Naive thymus-derived CD4-positive, alpha-beta T cell (primary cell): Measurements from ENCODE around the gene FAM13C. TPM values are rescaled to one million over a fixed set of nuclear protein-coding genes. Genes with fewer than 3 reads are reported as not detected.
"Not testable (repeated sequence)": the region's sequence is repeated elsewhere in the genome, so short reads cannot be mapped to it uniquely, and the experiment has no call there.

Experiments
- ATAC-seq: fragments of 150-1000 bp; cut with Tn5 transposase; 2 replicates; pipeline ENCODE4 v1.10.0; 2021; ENCODE audit warnings: mild to moderate bottlenecking, moderate library complexity
- CTCF ChIA-PET: fragments of 350-600 bp; sonication (Branson Sonifier 250); formaldehyde crosslinking; loops from one replicate; lab custom pipeline; 2021; ENCODE audit warnings: antibody characterized with exemption; lab: Charles Lee
- POLR2A ChIA-PET: fragments of 350-600 bp; sonication (Branson Sonifier 250); formaldehyde crosslinking; loops from one replicate; lab custom pipeline; 2021; ENCODE audit warnings: antibody characterized with exemption, inconsistent platforms; lab: Charles Lee
- DNase-seq, 9 donors: peaks; one replicate each; pipeline versions ENCODE4 v3.0.0 to v3.0.0-alpha.2; 2020 to 2022; ENCODE audit warnings: mixed read lengths in 1 of 9
- H3K27ac ChIP-seq: one replicate; pipeline ENCODE4 v1.7.0; 2013; ENCODE audit warnings: mild to moderate bottlenecking, low read depth, low read length, moderate library complexity
- H3K27me3 ChIP-seq, 2 donors: one replicate each; pipeline ENCODE4 v1.7.0; 2013; ENCODE audit warnings: low read length in 2 of 2, mild to moderate bottlenecking in 2 of 2, moderate library complexity in 2 of 2; ENCODE audit not compliant: control insufficient read depth in 2 of 2, insufficient read depth in 2 of 2
- H3K36me3 ChIP-seq, 3 experiments: 1 replicate in 2 of 3; 2 replicates in 1 of 3; pipeline ENCODE4 v1.7.0; 2013; ENCODE audit warnings: low read length in 3 of 3, mild to moderate bottlenecking in 3 of 3, moderate library complexity in 1 of 3; ENCODE audit not compliant: insufficient read depth in 3 of 3, control insufficient read depth in 2 of 3
- H3K4me1 ChIP-seq, 2 donors: one replicate each; pipeline ENCODE4 v1.7.0; 2013; ENCODE audit warnings: low read length in 2 of 2, mild to moderate bottlenecking in 2 of 2, moderate library complexity in 1 of 2; ENCODE audit not compliant: control insufficient read depth in 2 of 2, insufficient read depth in 2 of 2
- H3K4me3 ChIP-seq: 2 replicates; pipeline ENCODE4 v1.7.0; 2013; ENCODE audit warnings: mild to moderate bottlenecking, low read length
- H3K9me3 ChIP-seq, 3 experiments: 1 replicate in 2 of 3; 2 replicates in 1 of 3; pipeline ENCODE4 v1.7.0; 2013; ENCODE audit warnings: low read length in 3 of 3; ENCODE audit not compliant: control insufficient read depth in 2 of 3
- H3K27ac Mint-ChIP-seq, 9 donors: one replicate each; pipeline ENCODE4 v1.8.0; 2020 to 2022; ENCODE audit warnings: mixed read lengths in 9 of 9, mild to moderate bottlenecking in 8 of 9, moderate library complexity in 5 of 9, inconsistent platforms in 2 of 9
- H3K27me3 Mint-ChIP-seq, 5 donors: one replicate each; pipeline ENCODE4 v1.8.0; 2021 to 2022; ENCODE audit warnings: mixed read lengths in 5 of 5, mild to moderate bottlenecking in 1 of 5
- H3K36me3 Mint-ChIP-seq, 5 donors: one replicate each; pipeline ENCODE4 v1.8.0; 2020 to 2022; ENCODE audit warnings: mixed read lengths in 5 of 5, mild to moderate bottlenecking in 3 of 5, inconsistent platforms in 1 of 5
- H3K4me1 Mint-ChIP-seq, 7 donors: one replicate each; pipeline ENCODE4 v1.8.0; 2020 to 2022; ENCODE audit warnings: mixed read lengths in 7 of 7, mild to moderate bottlenecking in 3 of 7, inconsistent platforms in 1 of 7
- H3K4me3 Mint-ChIP-seq, 10 donors: one replicate each; pipeline ENCODE4 v1.8.0; 2020 to 2022; ENCODE audit warnings: mild to moderate bottlenecking in 10 of 10, mixed read lengths in 10 of 10, moderate library complexity in 6 of 10, inconsistent platforms in 2 of 10
- H3K9me3 Mint-ChIP-seq, 11 donors: one replicate each; pipeline ENCODE4 v1.8.0; 2020 to 2022; ENCODE audit warnings: mixed read lengths in 11 of 11, mild to moderate bottlenecking in 4 of 11, inconsistent platforms in 1 of 11, moderate library complexity in 1 of 11
- intact Hi-C, 2 donors: fragments of 100-400 bp; cut with micrococcal nuclease; formaldehyde crosslinking; loops; one replicate each; pipeline ENCODE4 v1.15.1; 2023
- polyA plus RNA-seq, 2 donors: library from polyadenylated mRNA; unstranded; fragments of 300-500 nt; fragmentation: Illumina TruSeq; gene quantifications; one replicate each; pipeline ENCODE4 v1.2.3, GENCODE V29; 2021
- total RNA-seq, 6 experiments: library from RNA in 5 of 6; stranded (reverse) in 5 of 6; gene quantifications; 1 replicate in 5 of 6; 2 replicates in 1 of 6; pipeline ENCODE4 v1.2.3 and lab custom pipeline; 2021 to 2026

FAM13C gene
- total RNA-seq (not detected), polyA plus RNA-seq (not detected), total RNA-seq (lab: John Stamatoyannopoulos, UW) (not detected)

- intact Hi-C loops: no loop called here
- Mint-ChIP-seq H3K4me1 (peaks cover 0 to 13% (median 8%) of the 10 kb centered on the region in 7 donors), H3K27me3 (peaks cover 15 to 45% (median 28%) of the 10 kb centered on the region in 5 donors), H3K4me3 (peak within 1 kb of the TSS; percentile 29 to 76 (median 67)), H3K9me3 (no peaks in the 10 kb centered on the region), H3K27ac (no peak within 1 kb of the TSS), H3K36me3 (no peaks in the 10 kb centered on the region)
- no peaks in the 10 kb centered on the region for H3K4me1 ChIP-seq
- POLR2A ChIA-PET: no interaction called here
- no peaks in the 10 kb centered on the region for H3K27me3 ChIP-seq
- no peaks in the 10 kb centered on the region for H3K9me3 ChIP-seq
- no peak within 1 kb of the TSS for H3K4me3 ChIP-seq
- peak; percentile 24 for ATAC-seq
- CTCF ChIA-PET: no interaction called here
- H3K36me3 ChIP-seq: no peaks in the 10 kb centered on the region
- peak in 3 of 9 donors; percentile 1 to 24 (median 8) for DNase-seq
- no peak within 1 kb of the TSS for H3K27ac ChIP-seq
Measured at GRCh38 chr10:59362144-59362958, at the start of gene FAM13C. FAM13C (minus strand) TSS chr10:59362549; CDS start chr10:59362460, 89 bp downstream.

- no peak overlapping the region for H3K27ac ChIP-seq
- intact Hi-C loops: no loop called here
- POLR2A ChIA-PET: no interaction called here
- no peaks in the 10 kb centered on the region for H3K27me3 ChIP-seq
- H3K36me3 Mint-ChIP-seq: no peaks in the 10 kb centered on the region
- H3K9me3 Mint-ChIP-seq: peaks cover 0 to 16% (median 2%) of the 10 kb centered on the region in 11 donors
- ATAC-seq (no peak), DNase-seq (no peak)
- H3K27ac Mint-ChIP-seq: no peak overlapping the region
- no peak overlapping the region for H3K4me3 Mint-ChIP-seq
- no peaks in the 10 kb centered on the region for H3K4me1 ChIP-seq
- no peaks in the 10 kb centered on the region for H3K27me3 Mint-ChIP-seq
- H3K4me3 ChIP-seq: no peak overlapping the region
- H3K4me1 Mint-ChIP-seq: no peaks in the 10 kb centered on the region
- CTCF ChIA-PET: no interaction called here
- H3K36me3 ChIP-seq: no peaks in the 10 kb centered on the region
- no peaks in the 10 kb centered on the region for H3K9me3 ChIP-seq
Measured at GRCh38 chr10:59405235-59405634, 42.9 kb upstream of the FAM13C start.

DNA sequence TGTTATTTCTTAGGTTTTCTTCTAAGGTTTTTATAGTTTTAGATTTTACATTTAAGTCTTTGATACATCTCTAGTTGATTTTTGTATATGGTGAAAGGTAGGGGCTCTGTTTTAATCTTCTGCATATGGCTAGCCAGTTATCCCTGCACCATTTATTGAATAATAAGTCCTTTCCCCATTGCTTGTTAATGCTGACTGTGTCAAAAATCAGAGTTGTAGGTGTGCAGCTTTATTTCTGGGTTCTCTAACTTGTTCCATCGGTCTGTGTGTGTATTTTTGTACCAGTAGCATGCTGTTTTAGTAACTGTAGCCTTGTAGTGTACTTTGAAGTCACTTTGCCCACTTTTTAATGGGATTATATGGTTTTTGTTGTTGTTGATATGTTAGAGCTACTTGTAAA lies 37.9 kb upstream of the FAM13C start:
- Histone ChIP-seq H3K36me3 (no peaks in the 10 kb centered on the region), H3K27me3 (no peaks in the 10 kb centered on the region), H3K9me3 (no peaks in the 10 kb centered on the region), H3K27ac (no peak overlapping the region), H3K4me3 (no peak overlapping the region), H3K4me1 (no peaks in the 10 kb centered on the region)
- no peak for ATAC-seq
- intact Hi-C loops: no loop called here
- no peaks in the 10 kb centered on the region for H3K4me1 Mint-ChIP-seq
- no peak overlapping the region for H3K4me3 Mint-ChIP-seq
- CTCF ChIA-PET: no interaction called here
- peaks cover 0 to 8% (median 0%) of the 10 kb centered on the region in 5 donors for H3K36me3 Mint-ChIP-seq
- H3K9me3 Mint-ChIP-seq: peaks cover 2 to 23% (median 5%) of the 10 kb centered on the region in 11 donors
- no peak overlapping the region for H3K27ac Mint-ChIP-seq
- no peaks in the 10 kb centered on the region for H3K27me3 Mint-ChIP-seq
- no peak for DNase-seq
- POLR2A ChIA-PET: no interaction called here

GRCh38 chr10:59399329-59399728 lies 37.0 kb upstream of the FAM13C start:
- H3K4me3 Mint-ChIP-seq, H3K36me3 Mint-ChIP-seq, H3K4me3 ChIP-seq, H3K27me3 Mint-ChIP-seq, H3K9me3 ChIP-seq, H3K27ac ChIP-seq, H3K36me3 ChIP-seq, POLR2A ChIA-PET, H3K27me3 ChIP-seq, CTCF ChIA-PET, intact Hi-C loops, ATAC-seq, H3K27ac Mint-ChIP-seq, DNase-seq, H3K4me1 ChIP-seq, H3K4me1 Mint-ChIP-seq: not testable (repeated sequence)
- peaks cover 2 to 23% (median 5%) of the 10 kb centered on the region in 11 donors for H3K9me3 Mint-ChIP-seq

DNA sequence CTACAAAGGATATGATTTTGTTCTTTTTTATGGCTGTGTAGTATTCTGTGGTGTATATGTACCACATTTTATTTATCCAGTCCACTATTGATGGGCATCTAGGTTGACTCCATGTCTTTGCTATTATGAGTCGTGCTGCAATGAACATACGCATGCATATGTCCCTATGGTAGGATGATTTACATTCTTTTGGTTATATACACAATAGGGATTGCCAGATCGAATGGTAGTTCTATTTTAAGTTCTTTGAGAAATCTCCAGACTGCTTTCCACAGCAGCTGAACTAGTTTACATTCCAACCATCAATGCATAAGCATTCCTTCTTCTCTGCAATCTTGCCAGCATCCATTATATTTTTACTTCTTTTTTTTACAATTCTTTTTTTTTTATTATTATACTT lies 35.6 kb upstream of the FAM13C start:
- Histone ChIP-seq H3K27ac (no peak overlapping the region), H3K4me1 (no peaks in the 10 kb centered on the region), H3K36me3 (no peaks in the 10 kb centered on the region), H3K27me3 (no peaks in the 10 kb centered on the region), H3K9me3 (no peaks in the 10 kb centered on the region), H3K4me3 (no peak overlapping the region)
- no peak for ATAC-seq
- ChIA-PET POLR2A (no interaction called here), CTCF (interaction anchor here (0.6 kb wide), 1 partner anchor 1856 kb away, joined by 5 read pairs; no protein-coding TSS in a partner anchor)
- no peaks in the 10 kb centered on the region for H3K27me3 Mint-ChIP-seq
- intact Hi-C loops: no loop called here
- H3K27ac Mint-ChIP-seq: no peak overlapping the region
- H3K9me3 Mint-ChIP-seq: peaks cover 2 to 23% (median 5%) of the 10 kb centered on the region in 11 donors
- H3K4me1 Mint-ChIP-seq: no peaks in the 10 kb centered on the region
- H3K4me3 Mint-ChIP-seq: no peak overlapping the region
- DNase-seq: no peak
- H3K36me3 Mint-ChIP-seq: peaks cover 0 to 8% (median 0%) of the 10 kb centered on the region in 5 donors

GRCh38 chr10:59395984-59396383 lies 33.6 kb upstream of the FAM13C start:
- DNase-seq (no peak), ATAC-seq (no peak)
- Histone ChIP-seq H3K4me3 (no peak overlapping the region), H3K4me1 (no peaks in the 10 kb centered on the region), H3K36me3 (no peaks in the 10 kb centered on the region), H3K27ac (no peak overlapping the region), H3K27me3 (no peaks in the 10 kb centered on the region), H3K9me3 (no peaks in the 10 kb centered on the region)
- POLR2A ChIA-PET: no interaction called here
- H3K4me1 Mint-ChIP-seq: no peaks in the 10 kb centered on the region
- no peak overlapping the region for H3K27ac Mint-ChIP-seq
- H3K36me3 Mint-ChIP-seq: peaks cover 0 to 8% (median 0%) of the 10 kb centered on the region in 5 donors
- CTCF ChIA-PET: no interaction called here
- H3K9me3 Mint-ChIP-seq: peaks cover 2 to 17% (median 4%) of the 10 kb centered on the region in 11 donors
- intact Hi-C loops: no loop called here
- H3K27me3 Mint-ChIP-seq: no peaks in the 10 kb centered on the region
- no peak overlapping the region for H3K4me3 Mint-ChIP-seq

GRCh38 chr10:59393349-59393748 lies 31.0 kb upstream of the FAM13C start:
- Mint-ChIP-seq H3K27ac (no peak overlapping the region), H3K36me3 (no peaks in the 10 kb centered on the region), H3K27me3 (no peaks in the 10 kb centered on the region), H3K4me3 (no peak overlapping the region), H3K9me3 (peaks cover 0 to 2% (median 0%) of the 10 kb centered on the region in 11 donors), H3K4me1 (no peaks in the 10 kb centered on the region)
- CTCF ChIA-PET: no interaction called here
- H3K27me3 ChIP-seq: no peaks in the 10 kb centered on the region
- no peaks in the 10 kb centered on the region for H3K4me1 ChIP-seq
- H3K27ac ChIP-seq: no peak overlapping the region
- POLR2A ChIA-PET: no interaction called here
- ATAC-seq (no peak), DNase-seq (no peak)
- H3K9me3 ChIP-seq: no peaks in the 10 kb centered on the region
- no peak overlapping the region for H3K4me3 ChIP-seq
- intact Hi-C loops: no loop called here
- no peaks in the 10 kb centered on the region for H3K36me3 ChIP-seq
